NCI-H2081 (cell line): ENCODE data around the gene ELANE.
"Not testable (repeated sequence)": the region's sequence is repeated elsewhere in the genome, so short reads cannot be mapped to it uniquely, and the experiment has no call there.

Experiments used
- DNase-seq, 2 experiments: peaks; one replicate each; lab custom pipeline; 2025; lab: John Stamatoyannopoulos, UW

ELANE gene

DNA sequence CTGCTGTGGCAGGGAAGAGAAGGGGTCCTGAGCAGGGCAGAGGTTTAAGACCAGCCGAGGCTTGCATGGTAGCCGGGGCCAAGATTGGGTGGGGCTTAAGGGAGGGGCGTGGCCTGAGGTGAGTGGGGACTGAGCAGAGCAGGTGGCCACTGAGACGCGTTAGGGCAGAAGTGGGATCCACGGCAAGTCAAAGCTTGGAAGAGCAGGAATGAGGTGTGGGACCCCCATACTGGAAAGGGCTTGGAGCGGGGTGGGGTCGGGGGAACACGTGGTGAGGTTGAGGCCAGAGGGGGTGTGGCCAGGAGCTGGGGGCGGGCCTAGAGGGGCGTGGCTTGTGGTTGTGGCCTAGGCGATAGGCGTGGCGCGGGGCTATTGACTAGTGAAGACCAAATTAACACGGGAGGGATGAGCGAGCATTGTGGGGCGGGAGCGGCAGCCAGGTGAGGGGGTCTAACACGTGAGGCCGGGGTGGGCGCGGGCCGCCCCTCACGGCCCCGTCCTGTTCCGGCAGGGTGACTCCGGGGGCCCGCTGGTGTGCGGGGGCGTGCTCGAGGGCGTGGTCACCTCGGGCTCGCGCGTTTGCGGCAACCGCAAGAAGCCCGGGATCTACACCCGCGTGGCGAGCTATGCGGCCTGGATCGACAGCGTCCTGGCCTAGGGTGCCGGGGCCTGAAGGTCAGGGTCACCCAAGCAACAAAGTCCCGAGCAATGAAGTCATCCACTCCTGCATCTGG, 10.6 kb downstream of the ELANE start:
- DNase-seq = no peak

- DNase-seq = no peak
These were observed 11.2 kb downstream of the ELANE start for GRCh38 chr19:863315-863620.

DNA sequence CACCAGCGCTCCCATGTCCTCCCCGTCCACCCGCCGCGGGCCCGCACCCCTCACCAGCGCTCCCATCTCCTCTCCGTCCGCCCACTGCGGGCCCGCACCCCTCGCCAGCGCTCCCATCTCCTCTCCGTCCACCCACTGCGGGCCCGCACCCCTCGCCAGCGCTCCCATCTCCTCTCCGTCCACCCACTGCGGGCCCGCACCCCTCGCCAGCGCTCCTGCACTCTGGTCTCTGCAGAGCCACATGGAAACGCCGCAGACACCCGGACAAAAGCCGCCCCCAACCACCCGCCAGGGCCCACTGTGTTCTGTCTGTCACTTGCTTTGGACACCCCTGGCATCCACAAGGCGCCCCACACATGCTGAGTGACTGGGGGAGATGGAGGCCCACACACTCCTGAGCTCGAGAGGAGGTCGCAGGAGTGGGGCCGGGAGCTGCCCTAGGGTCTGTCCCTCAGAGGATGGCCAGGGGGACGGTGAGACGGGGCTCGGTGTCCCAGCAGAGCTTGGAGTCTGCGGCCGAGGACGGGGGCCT, 14.7 kb downstream of the ELANE start:
- DNase-seq = no peak

- DNase-seq = peak; percentile 41 to 72
These were observed 15.2 kb downstream of the ELANE start for GRCh38 chr19:867301-867793.

- no peak for DNase-seq
These were observed 15.9 kb downstream of the ELANE start for GRCh38 chr19:867855-868457.

DNA sequence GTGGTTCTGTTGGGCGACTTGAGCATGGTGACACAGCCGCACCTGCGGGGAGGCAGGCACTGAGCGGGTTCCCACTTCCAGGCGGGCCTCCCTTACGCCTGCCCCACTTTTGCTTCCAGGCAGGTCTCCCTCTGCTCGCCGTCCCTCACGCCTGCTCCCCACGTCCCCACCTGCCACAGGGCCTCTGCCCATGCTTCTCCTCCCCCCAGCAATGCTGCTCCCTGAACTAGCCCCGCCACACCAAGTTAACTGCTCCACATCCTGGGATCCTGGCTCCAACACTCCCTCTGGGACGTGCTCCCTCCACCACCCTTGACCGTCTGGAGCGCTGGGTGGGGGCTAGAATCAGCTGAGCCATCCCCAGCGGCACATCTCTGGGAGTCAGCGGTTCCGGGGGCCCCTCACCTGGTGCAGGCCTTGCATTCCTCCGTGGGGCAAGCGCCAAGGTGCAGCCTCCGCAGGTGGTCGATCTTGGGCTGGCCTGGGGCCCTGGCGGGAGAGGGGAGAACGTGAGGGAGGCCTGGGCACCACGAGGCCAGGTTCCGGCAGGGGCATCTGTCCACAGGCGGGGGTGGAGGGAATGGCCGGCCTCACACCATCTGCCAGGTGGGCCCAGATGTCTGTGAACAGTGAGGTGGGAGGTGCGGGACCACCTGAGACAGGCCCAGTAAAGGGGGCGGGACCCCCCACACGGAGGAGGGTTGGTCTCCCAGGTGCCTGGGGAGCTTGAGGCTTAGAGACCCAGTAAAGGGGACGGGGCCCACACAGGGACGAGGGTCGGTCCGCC, 16.5 kb downstream of the ELANE start:
- no peak for DNase-seq

- no peak for DNase-seq
These were observed 17.4 kb downstream of the ELANE start for GRCh38 chr19:869245-870177.

DNA sequence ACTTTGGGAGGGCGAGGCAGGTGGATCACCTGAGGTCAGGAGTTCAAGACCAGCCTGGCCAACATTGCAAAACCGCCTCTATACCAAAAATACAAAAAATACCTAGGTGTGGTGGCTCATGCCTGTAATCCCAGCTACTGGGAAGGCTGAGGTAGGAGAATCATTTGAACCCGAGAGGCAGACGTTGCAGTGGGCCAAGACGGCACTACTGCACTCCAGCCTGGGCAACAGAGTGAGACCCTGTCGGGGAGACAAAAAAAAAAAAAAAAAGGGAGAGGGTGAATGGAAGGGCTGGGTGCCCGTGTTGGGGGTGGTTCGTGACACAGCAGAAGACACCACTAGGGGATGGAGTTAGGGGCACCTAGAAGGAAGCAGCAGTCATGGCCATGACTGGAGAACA, 18.2 kb downstream of the ELANE start:
- DNase-seq = no peak

- DNase-seq = peak; percentile 63 to 85
These were observed 18.9 kb downstream of the ELANE start for GRCh38 chr19:870963-871401.

- no peak for DNase-seq
These were observed 19.6 kb downstream of the ELANE start for GRCh38 chr19:871446-872265.

- DNase-seq = no peak
These were observed 20.3 kb downstream of the ELANE start for GRCh38 chr19:872266-872951.

GRCh38 chr19:873084-873483, 21.0 kb downstream of the ELANE start:
- no peak for DNase-seq

GRCh38 chr19:873561-874041, 21.5 kb downstream of the ELANE start:
- no peak for DNase-seq

GRCh38 chr19:875265-875879, 23.3 kb downstream of the ELANE start:
- DNase-seq = no peak

DNA sequence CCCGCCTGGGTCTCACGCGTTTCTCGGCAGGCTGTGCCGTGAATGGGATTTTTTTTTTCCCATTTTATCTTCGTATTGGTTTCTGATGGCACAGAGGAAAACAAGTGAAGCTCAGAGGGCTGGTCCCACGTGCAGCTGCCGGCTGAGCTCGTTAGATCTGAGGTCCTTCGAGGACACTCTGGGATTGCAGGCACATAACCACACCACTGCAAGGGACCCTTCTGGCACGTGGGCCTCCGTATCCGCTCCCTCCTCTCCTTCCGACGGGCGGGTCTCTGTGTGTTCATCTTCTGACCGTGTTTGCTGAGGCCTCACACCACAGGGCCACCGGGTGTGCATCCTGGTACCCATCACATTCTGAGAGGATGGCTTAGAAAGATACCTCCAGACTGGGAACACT, 24.0 kb downstream of the ELANE start:
- DNase-seq = no peak

GRCh38 chr19:876780-877314, 24.7 kb downstream of the ELANE start:
- DNase-seq = no peak

GRCh38 chr19:877992-878660, 26.0 kb downstream of the ELANE start:
- DNase-seq = not testable (repeated sequence)

GRCh38 chr19:878751-879561, 26.9 kb downstream of the ELANE start:
- not testable (repeated sequence) for DNase-seq
